Mesenchymal stem cell (in vitro differentiated cells and primary cell): ENCODE measurements around the gene FAM89B.

Source experiments
- DNase-seq: peaks from one replicate; pipeline ENCODE4 v3.0.0-alpha.2; 2013
- H2AFZ ChIP-seq: one replicate; pipeline ENCODE4 v1.6.1; 2013; ENCODE audit warnings: low read depth, mild to moderate bottlenecking, control low read depth, inconsistent platforms, low read length, moderate library complexity
- H2AK5ac ChIP-seq: 2 replicates; pipeline ENCODE4 v1.6.1; 2013; ENCODE audit warnings: low read length, moderate library complexity, mild to moderate bottlenecking, inconsistent platforms; ENCODE audit not compliant: severe bottlenecking
- H2BK120ac ChIP-seq: one replicate; pipeline ENCODE4 v1.6.1; 2013; ENCODE audit warnings: low read depth, mild to moderate bottlenecking, inconsistent platforms, low read length, moderate library complexity
- H2BK12ac ChIP-seq, 2 experiments: one replicate each; pipeline ENCODE4 v1.6.1; 2013; ENCODE audit warnings: inconsistent platforms in 2 of 2, low read length in 2 of 2, mild to moderate bottlenecking in 2 of 2, moderate library complexity in 2 of 2, control low read depth in 1 of 2
- H2BK15ac ChIP-seq: one replicate; pipeline ENCODE4 v1.6.1; 2013; ENCODE audit warnings: mild to moderate bottlenecking, low read depth, inconsistent platforms; ENCODE audit not compliant: poor library complexity, severe bottlenecking
- H2BK5ac ChIP-seq: 2 replicates; pipeline ENCODE4 v1.6.1; 2013; ENCODE audit warnings: low read depth, mild to moderate bottlenecking, low read length, control low read depth, inconsistent platforms; ENCODE audit not compliant: poor library complexity, severe bottlenecking
- H3K14ac ChIP-seq, 2 experiments: one replicate each; pipeline ENCODE4 v1.6.1; 2013; ENCODE audit warnings: inconsistent platforms in 2 of 2, low read length in 2 of 2, control low read depth in 1 of 2, mild to moderate bottlenecking in 1 of 2, moderate library complexity in 1 of 2
- H3K18ac ChIP-seq, 2 experiments: one replicate each; pipeline ENCODE4 v1.6.1; 2013; ENCODE audit warnings: inconsistent platforms in 2 of 2, low read length in 2 of 2, control low read depth in 1 of 2, low read depth in 1 of 2, mild to moderate bottlenecking in 1 of 2
- H3K23ac ChIP-seq, 2 experiments: one replicate each; pipeline ENCODE4 v1.6.1; 2013; ENCODE audit warnings: inconsistent platforms in 2 of 2, low read length in 2 of 2, mild to moderate bottlenecking in 2 of 2, moderate library complexity in 2 of 2, control low read depth in 1 of 2
- H3K27ac ChIP-seq: 2 replicates; pipeline ENCODE4 v1.5.1; 2013; ENCODE audit warnings: mild to moderate bottlenecking, moderate library complexity, low read length, control low read depth, inconsistent platforms; ENCODE audit not compliant: poor library complexity, severe bottlenecking
- H3K27me3 ChIP-seq, 2 experiments: 2 replicates each; pipeline versions ENCODE4 v1.6.1 to v1.7.0; 2013; ENCODE audit warnings: low read length in 2 of 2, mild to moderate bottlenecking in 2 of 2, moderate library complexity in 2 of 2, control low read depth in 1 of 2, inconsistent platforms in 1 of 2; ENCODE audit not compliant: control insufficient read depth in 1 of 2, insufficient read depth in 1 of 2
- H3K36me3 ChIP-seq, 2 experiments: 2 replicates each; pipeline versions ENCODE4 v1.6.1 to v1.7.0; 2013; ENCODE audit warnings: low read length in 2 of 2, control low read depth in 1 of 2, inconsistent platforms in 1 of 2, low read depth in 1 of 2, mild to moderate bottlenecking in 1 of 2; ENCODE audit not compliant: insufficient read depth in 2 of 2, control insufficient read depth in 1 of 2
- H3K4ac ChIP-seq, 2 experiments: one replicate each; pipeline ENCODE4 v1.6.1; 2013; ENCODE audit warnings: inconsistent platforms in 2 of 2, low read length in 2 of 2, mild to moderate bottlenecking in 2 of 2, moderate library complexity in 2 of 2, control low read depth in 1 of 2, low read depth in 1 of 2
- H3K4me1 ChIP-seq: 2 replicates; pipeline ENCODE4 v1.6.1; 2013; ENCODE audit warnings: low read depth, low read length, control low read depth; ENCODE audit not compliant: control insufficient read depth, insufficient read depth
- H3K4me2 ChIP-seq: 2 replicates; pipeline ENCODE4 v1.6.1; 2013; ENCODE audit warnings: low read length, mild to moderate bottlenecking, inconsistent platforms; ENCODE audit not compliant: poor library complexity, severe bottlenecking
- H3K4me3 ChIP-seq, 2 experiments: 2 replicates each; pipeline versions ENCODE4 v1.5.1 to v1.7.0; 2013; ENCODE audit warnings: low read length in 2 of 2, mild to moderate bottlenecking in 2 of 2, control low read depth in 1 of 2, low read depth in 1 of 2; ENCODE audit not compliant: insufficient read depth in 1 of 2
- H3K79me1 ChIP-seq: replicated peaks from 2 replicates; pipeline ENCODE4 v1.6.1; 2013; ENCODE audit warnings: mild to moderate bottlenecking, control low read depth, low read length, inconsistent platforms; ENCODE audit not compliant: poor library complexity, severe bottlenecking
- H3K9ac ChIP-seq: 2 replicates; pipeline ENCODE4 v1.7.0; 2013; ENCODE audit warnings: mild to moderate bottlenecking, low read length, moderate library complexity
- H3K9me3 ChIP-seq: 2 replicates; pipeline ENCODE4 v1.7.0; 2013; ENCODE audit warnings: mild to moderate bottlenecking, low read length; ENCODE audit not compliant: control insufficient read depth
- H4K8ac ChIP-seq: one replicate; pipeline ENCODE4 v1.6.1; 2013; ENCODE audit warnings: inconsistent platforms, mild to moderate bottlenecking, low read length, moderate library complexity
- H4K91ac ChIP-seq: one replicate; pipeline ENCODE4 v1.6.1; 2013; ENCODE audit warnings: mild to moderate bottlenecking, low read length, inconsistent platforms
- WGBS: methylation state at CpG from one replicate; pipeline ENCODE4 v1.1.7; 2013; ENCODE audit warnings: mixed read lengths; 5-methylcytosine and 5-hydroxymethylcytosine counted together

Gene FAM89B

GRCh38 chr11:65579291-65579690 is 7.0 kb downstream of the FAM89B start:
- Histone ChIP-seq H3K36me3 (peaks cover 45 to 51% of the 10 kb centered on the region in 2 experiments), H3K18ac (no peak overlapping the region), H4K8ac (no peak overlapping the region), H3K4ac (no peak overlapping the region), H2AFZ (no peak overlapping the region), H2BK120ac (no peak overlapping the region), H3K23ac (no peak overlapping the region), H3K9ac (no peak overlapping the region), H3K9me3 (no peaks in the 10 kb centered on the region), H3K4me1 (peaks cover 33% of the 10 kb centered on the region), H3K4me3 (no peak overlapping the region), H3K4me2 (no peak overlapping the region), H2BK12ac (no peak overlapping the region), H3K79me1 (peaks cover 23% of the 10 kb centered on the region), H2BK5ac (no peak overlapping the region), H2AK5ac (no peak overlapping the region), H3K14ac (no peak overlapping the region), H2BK15ac (no peak overlapping the region), H3K27ac (no peak overlapping the region), H4K91ac (no peak overlapping the region), H3K27me3 (no peaks in the 10 kb centered on the region)
- no peak for DNase-seq
- WGBS: 96% methylated on average over 4 of the region's 4 CpGs

GRCh38 chr11:65580031-65580692 is 7.8 kb downstream of the FAM89B start:
- no peak overlapping the region for H3K9ac ChIP-seq
- H2BK5ac ChIP-seq: no peak overlapping the region
- H3K79me1 ChIP-seq: peaks cover 23% of the 10 kb centered on the region
- peaks cover 53 to 54% of the 10 kb centered on the region in 2 experiments for H3K36me3 ChIP-seq
- no peak overlapping the region for H2BK12ac ChIP-seq
- no peak overlapping the region for H3K14ac ChIP-seq
- H2BK15ac ChIP-seq: no peak overlapping the region
- no peak overlapping the region for H4K91ac ChIP-seq
- H3K4me3 ChIP-seq: no peak overlapping the region
- WGBS: 95% methylated on average over 18 of the region's 19 CpGs
- no peak overlapping the region for H3K18ac ChIP-seq
- no peak overlapping the region for H2AK5ac ChIP-seq
- no peak overlapping the region for H2BK120ac ChIP-seq
- H3K4ac ChIP-seq: no peak overlapping the region
- H3K4me1 ChIP-seq: peaks cover 27% of the 10 kb centered on the region
- no peaks in the 10 kb centered on the region for H3K9me3 ChIP-seq
- no peak overlapping the region for H3K27ac ChIP-seq
- H4K8ac ChIP-seq: no peak overlapping the region
- H3K23ac ChIP-seq: no peak overlapping the region
- DNase-seq: no peak
- H2AFZ ChIP-seq: no peak overlapping the region
- H3K4me2 ChIP-seq: no peak overlapping the region
- H3K27me3 ChIP-seq: no peaks in the 10 kb centered on the region

DNA sequence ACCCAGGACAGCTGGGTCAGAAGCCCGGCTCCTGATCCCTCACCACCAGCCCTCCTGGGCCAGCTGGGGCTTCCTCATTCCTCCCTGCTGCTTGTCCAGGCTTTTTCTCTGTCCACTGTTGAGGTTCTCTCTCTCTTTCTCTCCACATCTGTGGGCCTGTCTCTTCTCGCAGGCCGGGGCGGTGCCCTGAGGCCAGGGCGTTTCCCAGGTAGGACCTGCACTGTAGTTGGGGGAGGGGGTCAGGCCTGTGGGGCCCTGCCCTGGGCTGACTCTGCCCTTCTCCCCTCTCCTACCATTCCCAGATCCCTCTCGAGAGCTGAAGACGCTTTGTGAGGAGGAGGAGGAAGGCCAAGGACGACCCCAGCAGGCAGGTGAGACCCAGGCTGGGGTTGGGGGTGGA is 8.4 kb downstream of the FAM89B start:
- Histone ChIP-seq H2AFZ (no peak overlapping the region), H3K27ac (no peak overlapping the region), H4K8ac (no peak overlapping the region), H2BK120ac (no peak overlapping the region), H3K4ac (no peak overlapping the region), H3K23ac (no peak overlapping the region), H2BK12ac (no peak overlapping the region), H3K4me1 (peaks cover 25% of the 10 kb centered on the region), H2BK15ac (no peak overlapping the region), H3K4me2 (no peak overlapping the region), H2AK5ac (no peak overlapping the region), H3K14ac (no peak overlapping the region), H3K18ac (no peak overlapping the region), H2BK5ac (no peak overlapping the region), H3K27me3 (no peaks in the 10 kb centered on the region), H3K4me3 (no peak overlapping the region), H3K9me3 (no peaks in the 10 kb centered on the region), H3K9ac (no peak overlapping the region), H3K79me1 (peaks cover 23% of the 10 kb centered on the region), H4K91ac (no peak overlapping the region), H3K36me3 (peaks cover 58 to 59% of the 10 kb centered on the region in 2 experiments)
- WGBS: 97% methylated on average over 3 of the region's 8 CpGs
- no peak for DNase-seq

DNA sequence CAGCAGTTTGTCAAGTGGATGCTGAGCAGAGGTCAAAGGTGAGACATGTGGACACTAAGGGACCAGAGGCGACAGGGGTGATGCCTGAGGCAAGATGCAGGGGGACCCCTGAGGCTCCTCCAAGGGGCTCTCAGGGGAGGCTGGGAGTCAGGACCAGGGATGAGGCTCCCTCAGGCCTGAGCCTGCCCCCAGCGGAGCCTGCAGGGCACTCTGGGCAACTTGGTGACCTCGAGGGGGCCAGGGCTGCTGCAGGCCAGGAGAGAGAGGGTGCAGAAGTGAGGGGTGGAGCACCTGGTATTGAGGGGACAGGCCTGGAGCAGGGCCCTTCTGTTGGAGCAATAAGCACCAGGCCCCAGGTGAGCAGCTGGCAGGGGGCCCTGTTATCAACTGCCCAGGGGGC is 9.6 kb downstream of the FAM89B start:
- Histone ChIP-seq H2BK5ac (no peak overlapping the region), H2BK120ac (no peak overlapping the region), H3K79me1 (peaks cover 21% of the 10 kb centered on the region), H3K9ac (no peak overlapping the region), H3K14ac (no peak overlapping the region), H3K27ac (no peak overlapping the region), H3K18ac (no peak overlapping the region), H3K9me3 (no peaks in the 10 kb centered on the region), H3K23ac (no peak overlapping the region), H2AK5ac (no peak overlapping the region), H3K4me3 (no peak overlapping the region), H2AFZ (no peak overlapping the region), H3K4me2 (no peak overlapping the region), H3K4me1 (peaks cover 17% of the 10 kb centered on the region), H3K27me3 (no peaks in the 10 kb centered on the region), H2BK15ac (no peak overlapping the region), H4K8ac (no peak overlapping the region), H4K91ac (no peak overlapping the region), H3K4ac (no peak overlapping the region), H3K36me3 (peaks cover 64 to 67% of the 10 kb centered on the region in 2 experiments), H2BK12ac (no peak overlapping the region)
- 92% methylated on average over 3 of the region's 3 CpGs for WGBS
- no peak for DNase-seq
